Mammary epithelial cell (primary cell): Measurements from ENCODE around the gene BIN1.

Experiments used
- CTCF ChIP-seq, 2 donors: IDR thresholded peaks in 1 of 2; conservative IDR thresholded peaks in 1 of 2; 2 replicates each; pipeline ENCODE4 v1.5.1; 2011 to 2012; ENCODE audit warnings: inconsistent platforms in 2 of 2, low read length in 2 of 2, mild to moderate bottlenecking in 2 of 2, control low read depth in 1 of 2, low read depth in 1 of 2; ENCODE audit not compliant: insufficient read depth in 1 of 2; ENCODE audit errors: extremely low read depth in 1 of 2
- EZH2 ChIP-seq: IDR thresholded peaks from 2 replicates; pipeline ENCODE4 v1.6.1; 2012; ENCODE audit warnings: low read length, inconsistent platforms, borderline replicate concordance

- TF ChIP-seq CTCF (conservative IDR thresholded peaks at IDR 0.05 in 1 of 2, IDR thresholded peaks at IDR 0.05 in 1 of 2; ENCODE audit: extremely low read depth in 1 of 2, insufficient read depth in 1 of 2, low read depth in 1 of 2, low read length in 2 of 2), result no peak
- TF ChIP-seq EZH2, result no peak
These were observed 30.8 kb upstream of the BIN1 start for GRCh38 chr2:127137741-127138140.
